Measurements from ENCODE around the gene ANKMY1. TPM values are rescaled to one million over a fixed set of nuclear protein-coding genes. Genes with fewer than 3 reads are reported as not detected.

ANKMY1 gene
- total and polyA plus RNA-seq, 5 donors from 2014 or later = 3.8 to 37.2 (median 9.6) TPM

GRCh38 chr2:240597054-240597418, 39.2 kb upstream of the ANKMY1 start:
- H3K27ac Mint-ChIP-seq = no peak overlapping the region
- ATAC-seq (ENCODE audit: low read depth in 2 of 2) (no peak), DNase-seq (no peak)
- H3K4me3 Mint-ChIP-seq = no peak overlapping the region
- H3K36me3 Mint-ChIP-seq = peaks cover 9% of the 10 kb centered on the region
- peaks cover 37% of the 10 kb centered on the region for H3K36me3 ChIP-seq (ENCODE audit: control insufficient read depth, insufficient read depth, low read length)
- no peaks in the 10 kb centered on the region for H3K9me3 Mint-ChIP-seq
- no peak overlapping the region for H3K4me3 ChIP-seq (ENCODE audit: low read depth, low read length)
- no peak overlapping the region for H3K27ac ChIP-seq (ENCODE audit: insufficient read depth, low read length, poor library complexity, severe bottlenecking)
- no peaks in the 10 kb centered on the region for H3K9me3 ChIP-seq (ENCODE audit: control insufficient read depth in 2 of 2, low read length in 2 of 2)
- H3K4me1 Mint-ChIP-seq = peaks cover 0 to 3% (median 0%) of the 10 kb centered on the region in 4 donors
- no peaks in the 10 kb centered on the region for H3K27me3 ChIP-seq (ENCODE audit: control insufficient read depth, insufficient read depth, low read length)
- H3K4me1 ChIP-seq (ENCODE audit: control insufficient read depth, insufficient read depth, low read length, poor library complexity, severe bottlenecking) = no peaks in the 10 kb centered on the region
- H3K27me3 Mint-ChIP-seq = no peaks in the 10 kb centered on the region

- peaks cover 0 to 3% (median 0%) of the 10 kb centered on the region in 4 donors for H3K4me1 Mint-ChIP-seq
- H3K27me3 ChIP-seq (ENCODE audit: control insufficient read depth, insufficient read depth, low read length) = no peaks in the 10 kb centered on the region
- H3K27ac ChIP-seq (ENCODE audit: insufficient read depth, low read length, poor library complexity, severe bottlenecking) = no peak overlapping the region
- no peaks in the 10 kb centered on the region for H3K27me3 Mint-ChIP-seq
- no peaks in the 10 kb centered on the region for H3K4me1 ChIP-seq (ENCODE audit: control insufficient read depth, insufficient read depth, low read length, poor library complexity, severe bottlenecking)
- DNase-seq = no peak
- H3K4me3 ChIP-seq (ENCODE audit: low read depth, low read length) = no peak overlapping the region
- no peaks in the 10 kb centered on the region for H3K9me3 ChIP-seq (ENCODE audit: control insufficient read depth in 2 of 2, low read length in 2 of 2)
- H3K36me3 Mint-ChIP-seq = peaks cover 7% of the 10 kb centered on the region
- peaks cover 42% of the 10 kb centered on the region for H3K36me3 ChIP-seq (ENCODE audit: control insufficient read depth, insufficient read depth, low read length)
- no peak for ATAC-seq (ENCODE audit: low read depth in 2 of 2)
- H3K27ac Mint-ChIP-seq = no peak overlapping the region
- H3K9me3 Mint-ChIP-seq = no peaks in the 10 kb centered on the region
- no peak overlapping the region for H3K4me3 Mint-ChIP-seq
Observed at GRCh38 chr2:240596491-240596931, 38.7 kb upstream of the ANKMY1 start.

- Mint-ChIP-seq H3K36me3 (peaks cover 6% of the 10 kb centered on the region), H3K9me3 (no peaks in the 10 kb centered on the region), H3K27me3 (no peaks in the 10 kb centered on the region), H3K27ac (no peak overlapping the region), H3K4me3 (no peak overlapping the region), H3K4me1 (peaks cover 0 to 3% (median 0%) of the 10 kb centered on the region in 4 donors)
- Histone ChIP-seq H3K4me3 (ENCODE audit: low read depth, low read length) (no peak overlapping the region), H3K36me3 (ENCODE audit: control insufficient read depth, insufficient read depth, low read length) (peaks cover 46% of the 10 kb centered on the region), H3K4me1 (ENCODE audit: control insufficient read depth, insufficient read depth, low read length, poor library complexity, severe bottlenecking) (no peaks in the 10 kb centered on the region), H3K9me3 (ENCODE audit: control insufficient read depth in 2 of 2, low read length in 2 of 2) (no peaks in the 10 kb centered on the region), H3K27me3 (ENCODE audit: control insufficient read depth, insufficient read depth, low read length) (no peaks in the 10 kb centered on the region), H3K27ac (ENCODE audit: insufficient read depth, low read length, poor library complexity, severe bottlenecking) (no peak overlapping the region)
- ATAC-seq (ENCODE audit: low read depth in 2 of 2) = no peak
- no peak for DNase-seq
Observed at GRCh38 chr2:240596080-240596460, 38.3 kb upstream of the ANKMY1 start.

- H3K27me3 ChIP-seq (ENCODE audit: control insufficient read depth, insufficient read depth, low read length) = no peaks in the 10 kb centered on the region
- no peaks in the 10 kb centered on the region for H3K27me3 Mint-ChIP-seq
- ATAC-seq (ENCODE audit: low read depth in 2 of 2) (no peak), DNase-seq (peak in 2 of 3 donors; percentile 14 to 28)
- no peak overlapping the region for H3K4me3 ChIP-seq (ENCODE audit: low read depth, low read length)
- H3K36me3 Mint-ChIP-seq = peaks cover 6% of the 10 kb centered on the region
- no peak overlapping the region for H3K4me3 Mint-ChIP-seq
- peaks cover 0 to 6% (median 0%) of the 10 kb centered on the region in 4 donors for H3K4me1 Mint-ChIP-seq
- no peaks in the 10 kb centered on the region for H3K9me3 ChIP-seq (ENCODE audit: control insufficient read depth in 2 of 2, low read length in 2 of 2)
- H3K4me1 ChIP-seq (ENCODE audit: control insufficient read depth, insufficient read depth, low read length, poor library complexity, severe bottlenecking) = no peaks in the 10 kb centered on the region
- H3K36me3 ChIP-seq (ENCODE audit: control insufficient read depth, insufficient read depth, low read length) = peaks cover 49% of the 10 kb centered on the region
- H3K27ac Mint-ChIP-seq = no peak overlapping the region
- no peaks in the 10 kb centered on the region for H3K9me3 Mint-ChIP-seq
- H3K27ac ChIP-seq (ENCODE audit: insufficient read depth, low read length, poor library complexity, severe bottlenecking) = no peak overlapping the region
Observed at GRCh38 chr2:240595381-240596079, 37.7 kb upstream of the ANKMY1 start.

DNA sequence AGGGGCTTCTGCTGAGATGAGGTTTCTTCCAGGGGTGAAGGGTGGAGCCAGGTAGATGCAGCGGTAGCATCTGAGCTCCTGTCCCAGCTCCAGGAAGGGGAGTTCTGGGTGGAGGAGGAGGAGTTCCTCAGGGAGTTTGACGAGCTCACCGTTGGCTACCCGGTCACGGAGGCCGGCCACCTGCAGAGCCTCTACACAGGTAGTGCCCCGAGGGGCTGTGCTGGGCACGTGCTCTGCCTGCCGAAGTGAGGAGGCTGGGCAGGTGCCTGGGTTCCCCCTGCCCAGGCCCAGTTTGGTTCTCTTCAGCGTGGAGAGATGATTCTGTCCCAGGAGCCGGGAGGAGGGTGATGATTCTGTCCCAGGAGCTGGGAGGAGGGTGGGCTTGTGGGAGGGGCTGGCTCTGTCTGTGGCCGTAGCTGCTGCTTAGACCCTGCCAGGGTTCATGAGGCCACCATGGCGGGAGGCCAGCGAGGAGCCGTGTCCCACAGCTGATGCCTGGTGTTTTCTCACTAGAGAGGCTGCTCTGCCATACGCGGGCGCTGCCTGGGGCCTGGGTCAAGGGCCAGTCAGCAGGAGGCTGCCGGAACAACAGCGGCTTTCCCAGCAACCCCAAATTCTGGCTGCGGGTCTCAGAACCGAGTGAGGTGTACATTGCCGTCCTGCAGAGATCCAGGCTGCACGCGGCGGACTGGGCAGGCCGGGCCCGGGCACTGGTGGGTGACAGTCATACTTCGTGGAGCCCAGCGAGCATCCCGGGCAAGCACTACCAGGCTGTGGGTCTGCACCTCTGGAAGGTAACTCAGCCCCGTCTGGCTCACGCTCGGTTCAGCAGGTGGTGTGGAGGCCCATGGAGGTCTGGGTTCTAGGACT, 37.0 kb upstream of the ANKMY1 start:
- Histone ChIP-seq H3K4me3 (ENCODE audit: low read depth, low read length) (no peak overlapping the region), H3K27me3 (ENCODE audit: control insufficient read depth, insufficient read depth, low read length) (no peaks in the 10 kb centered on the region), H3K27ac (ENCODE audit: insufficient read depth, low read length, poor library complexity, severe bottlenecking) (no peak overlapping the region), H3K4me1 (ENCODE audit: control insufficient read depth, insufficient read depth, low read length, poor library complexity, severe bottlenecking) (no peaks in the 10 kb centered on the region), H3K36me3 (ENCODE audit: control insufficient read depth, insufficient read depth, low read length) (peaks cover 49% of the 10 kb centered on the region), H3K9me3 (ENCODE audit: control insufficient read depth in 2 of 2, low read length in 2 of 2) (no peaks in the 10 kb centered on the region)
- no peaks in the 10 kb centered on the region for H3K27me3 Mint-ChIP-seq
- no peak for ATAC-seq (ENCODE audit: low read depth in 2 of 2)
- DNase-seq = no peak
- peaks cover 2% of the 10 kb centered on the region for H3K36me3 Mint-ChIP-seq
- H3K27ac Mint-ChIP-seq = no peak overlapping the region
- no peak overlapping the region for H3K4me3 Mint-ChIP-seq
- H3K4me1 Mint-ChIP-seq = peaks cover 0 to 6% (median 0%) of the 10 kb centered on the region in 4 donors
- H3K9me3 Mint-ChIP-seq = no peaks in the 10 kb centered on the region

- DNase-seq (no peak), ATAC-seq (ENCODE audit: low read depth in 2 of 2) (no peak)
- Histone ChIP-seq H3K27ac (ENCODE audit: insufficient read depth, low read length, poor library complexity, severe bottlenecking) (no peak overlapping the region), H3K4me3 (ENCODE audit: low read depth, low read length) (no peak overlapping the region), H3K4me1 (ENCODE audit: control insufficient read depth, insufficient read depth, low read length, poor library complexity, severe bottlenecking) (peaks cover 1% of the 10 kb centered on the region), H3K36me3 (ENCODE audit: control insufficient read depth, insufficient read depth, low read length) (peaks cover 48% of the 10 kb centered on the region), H3K27me3 (ENCODE audit: control insufficient read depth, insufficient read depth, low read length) (no peaks in the 10 kb centered on the region), H3K9me3 (ENCODE audit: control insufficient read depth in 2 of 2, low read length in 2 of 2) (no peaks in the 10 kb centered on the region)
- Mint-ChIP-seq H3K9me3 (no peaks in the 10 kb centered on the region), H3K4me1 (peaks cover 0 to 13% (median 3%) of the 10 kb centered on the region in 4 donors), H3K27ac (no peak overlapping the region), H3K27me3 (no peaks in the 10 kb centered on the region), H3K36me3 (no peaks in the 10 kb centered on the region), H3K4me3 (no peak overlapping the region)
Observed at GRCh38 chr2:240593703-240594451, 36.1 kb upstream of the ANKMY1 start.

- Mint-ChIP-seq H3K27ac (no peak overlapping the region), H3K4me1 (peaks cover 0 to 20% (median 10%) of the 10 kb centered on the region in 4 donors), H3K36me3 (no peaks in the 10 kb centered on the region), H3K9me3 (no peaks in the 10 kb centered on the region), H3K27me3 (no peaks in the 10 kb centered on the region), H3K4me3 (no peak overlapping the region)
- peaks cover 45% of the 10 kb centered on the region for H3K36me3 ChIP-seq (ENCODE audit: control insufficient read depth, insufficient read depth, low read length)
- H3K4me1 ChIP-seq (ENCODE audit: control insufficient read depth, insufficient read depth, low read length, poor library complexity, severe bottlenecking) = peaks cover 8% of the 10 kb centered on the region
- H3K27me3 ChIP-seq (ENCODE audit: control insufficient read depth, insufficient read depth, low read length) = no peaks in the 10 kb centered on the region
- DNase-seq (no peak), ATAC-seq (ENCODE audit: low read depth in 2 of 2) (no peak)
- no peak overlapping the region for H3K27ac ChIP-seq (ENCODE audit: insufficient read depth, low read length, poor library complexity, severe bottlenecking)
- H3K4me3 ChIP-seq (ENCODE audit: low read depth, low read length) = no peak overlapping the region
- no peaks in the 10 kb centered on the region for H3K9me3 ChIP-seq (ENCODE audit: control insufficient read depth in 2 of 2, low read length in 2 of 2)
Observed at GRCh38 chr2:240593026-240593702, 35.4 kb upstream of the ANKMY1 start.

All from CD4-positive, CD25-positive, alpha-beta regulatory T cell (primary cell).